ENCODE data around the gene DYNC1H1. TPM values are rescaled to one million over a fixed set of nuclear protein-coding genes. Genes with fewer than 3 reads are reported as not detected.

DYNC1H1 gene
- polyA plus RNA-seq, 1 donor (not counting 4 experiments of a cell fraction or from before 2014, with no cell fraction given), result 166 TPM

DNA sequence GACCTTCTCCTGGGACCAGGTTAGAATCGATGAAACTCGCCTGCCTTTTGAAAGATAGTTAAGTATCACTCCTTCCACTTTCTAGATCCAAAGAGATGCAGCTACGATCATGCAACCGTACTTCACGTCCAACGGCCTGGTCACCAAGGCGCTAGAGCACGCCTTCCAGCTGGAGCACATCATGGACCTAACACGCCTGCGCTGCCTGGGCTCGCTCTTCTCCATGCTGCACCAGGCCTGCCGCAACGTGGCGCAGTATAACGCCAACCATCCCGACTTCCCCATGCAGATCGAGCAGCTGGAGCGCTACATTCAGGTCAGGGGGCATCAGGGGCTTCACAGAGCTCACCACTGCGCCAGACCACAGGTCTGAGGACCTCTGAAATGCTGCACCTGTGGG, 51.4 kb downstream of the DYNC1H1 start:
- H3K36me3 ChIP-seq (ENCODE audit: control insufficient read depth in 2 of 2, extremely low read depth in 1 of 2, insufficient read depth in 2 of 2, low read length in 2 of 2), result peaks cover 66 to 73% of the 10 kb centered on the region in 2 experiments
- no peak overlapping the region for H2AFZ ChIP-seq (ENCODE audit: control insufficient read depth, low read length)
- H3K4me3 ChIP-seq (ENCODE audit: control insufficient read depth in 2 of 3, extremely low read depth in 1 of 3, insufficient read depth in 2 of 3, low read depth in 1 of 3, low read length in 3 of 3), result no peak overlapping the region
- no peaks in the 10 kb centered on the region for H4K20me1 ChIP-seq (ENCODE audit: control insufficient read depth, extremely low read depth, insufficient read depth, low read length)
- no peak overlapping the region for H3K27ac ChIP-seq (ENCODE audit: control insufficient read depth, insufficient read depth, low read length)
- no peak overlapping the region for H3K9ac ChIP-seq (ENCODE audit: control insufficient read depth, extremely low read depth, insufficient read depth, low read length)
- H3K79me2 ChIP-seq (ENCODE audit: control insufficient read depth, insufficient read depth, low read length), result no peaks in the 10 kb centered on the region
- H3K4me2 ChIP-seq (ENCODE audit: control insufficient read depth, extremely low read depth, insufficient read depth, low read depth, low read length), result no peak overlapping the region
- dilution Hi-C loops (cut with MboI; ENCODE audit: extremely low pct_ligation_motif_present, low sequenced_read_pairs), result no loop called here
- H3K9me3 ChIP-seq (ENCODE audit: control insufficient read depth, low read depth, low read length), result no peaks in the 10 kb centered on the region
- TF ChIP-seq EZH2 (IDR thresholded peaks at IDR 0.05; ENCODE audit: low read length), result no peak
- TF ChIP-seq, protein P1, sequence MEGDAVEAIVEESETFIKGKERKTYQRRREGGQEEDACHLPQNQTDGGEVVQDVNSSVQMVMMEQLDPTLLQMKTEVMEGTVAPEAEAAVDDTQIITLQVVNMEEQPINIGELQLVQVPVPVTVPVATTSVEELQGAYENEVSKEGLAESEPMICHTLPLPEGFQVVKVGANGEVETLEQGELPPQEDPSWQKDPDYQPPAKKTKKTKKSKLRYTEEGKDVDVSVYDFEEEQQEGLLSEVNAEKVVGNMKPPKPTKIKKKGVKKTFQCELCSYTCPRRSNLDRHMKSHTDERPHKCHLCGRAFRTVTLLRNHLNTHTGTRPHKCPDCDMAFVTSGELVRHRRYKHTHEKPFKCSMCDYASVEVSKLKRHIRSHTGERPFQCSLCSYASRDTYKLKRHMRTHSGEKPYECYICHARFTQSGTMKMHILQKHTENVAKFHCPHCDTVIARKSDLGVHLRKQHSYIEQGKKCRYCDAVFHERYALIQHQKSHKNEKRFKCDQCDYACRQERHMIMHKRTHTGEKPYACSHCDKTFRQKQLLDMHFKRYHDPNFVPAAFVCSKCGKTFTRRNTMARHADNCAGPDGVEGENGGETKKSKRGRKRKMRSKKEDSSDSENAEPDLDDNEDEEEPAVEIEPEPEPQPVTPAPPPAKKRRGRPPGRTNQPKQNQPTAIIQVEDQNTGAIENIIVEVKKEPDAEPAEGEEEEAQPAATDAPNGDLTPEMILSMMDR (optimal IDR thresholded peaks at IDR 0.05 in 1 of 3, IDR thresholded peaks at IDR 0.05 in 1 of 3, conservative IDR thresholded peaks at IDR 0.05 in 1 of 3; ENCODE audit: extremely low read depth in 1 of 3, insufficient read depth in 2 of 3, low read length in 3 of 3), result no peak
- no peak for DNase-seq (ENCODE audit: low read depth, low spot score)
- no peaks in the 10 kb centered on the region for H3K9me1 ChIP-seq (ENCODE audit: control insufficient read depth, extremely low read depth, insufficient read depth, low read length)
- H3K4me1 ChIP-seq (ENCODE audit: control insufficient read depth, extremely low read depth, insufficient read depth, low read length), result no peaks in the 10 kb centered on the region
- H3K27me3 ChIP-seq (ENCODE audit: control insufficient read depth, extremely low read depth, insufficient read depth, low read length), result no peaks in the 10 kb centered on the region
- no peak for FAIRE-seq

DNA sequence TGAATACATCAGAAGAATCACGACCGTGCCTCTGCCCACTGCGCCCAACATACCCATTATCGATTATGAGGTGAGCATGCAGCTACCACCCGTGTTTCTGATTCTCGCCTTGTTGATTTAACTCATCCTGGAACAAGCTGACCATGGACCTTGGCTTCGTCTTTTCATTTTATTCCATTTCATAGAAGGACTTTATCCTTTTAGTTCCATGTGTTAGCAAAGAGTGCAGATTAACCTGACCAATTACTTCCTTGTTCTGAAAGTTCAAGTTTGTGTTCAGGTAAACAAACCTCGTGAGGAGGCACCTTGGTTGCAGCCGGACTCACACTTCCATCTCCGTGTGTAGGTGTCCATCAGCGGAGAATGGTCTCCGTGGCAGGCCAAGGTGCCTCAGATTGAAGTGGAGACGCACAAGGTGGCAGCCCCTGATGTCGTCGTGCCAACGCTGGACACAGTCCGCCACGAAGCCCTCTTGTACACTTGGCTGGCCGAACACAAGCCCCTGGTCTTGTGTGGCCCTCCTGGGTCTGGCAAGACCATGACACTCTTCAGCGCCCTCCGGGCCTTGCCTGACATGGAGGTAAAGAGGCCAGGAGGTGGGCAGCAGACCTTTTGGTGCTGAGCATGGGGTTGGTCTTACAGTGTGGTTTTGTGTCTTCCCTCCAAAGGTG, 52.2 kb downstream of the DYNC1H1 start:
- H3K9me1 ChIP-seq (ENCODE audit: control insufficient read depth, extremely low read depth, insufficient read depth, low read length), result no peaks in the 10 kb centered on the region
- dilution Hi-C loops (cut with MboI; ENCODE audit: extremely low pct_ligation_motif_present, low sequenced_read_pairs), result no loop called here
- no peaks in the 10 kb centered on the region for H3K9me3 ChIP-seq (ENCODE audit: control insufficient read depth, low read depth, low read length)
- DNase-seq (ENCODE audit: low read depth, low spot score), result no peak
- H3K9ac ChIP-seq (ENCODE audit: control insufficient read depth, extremely low read depth, insufficient read depth, low read length), result no peak overlapping the region
- H3K4me2 ChIP-seq (ENCODE audit: control insufficient read depth, extremely low read depth, insufficient read depth, low read depth, low read length), result no peak overlapping the region
- no peak for FAIRE-seq
- H2AFZ ChIP-seq (ENCODE audit: control insufficient read depth, low read length), result no peak overlapping the region
- no peak overlapping the region for H3K4me3 ChIP-seq (ENCODE audit: control insufficient read depth in 2 of 3, extremely low read depth in 1 of 3, insufficient read depth in 2 of 3, low read depth in 1 of 3, low read length in 3 of 3)
- no peaks in the 10 kb centered on the region for H3K79me2 ChIP-seq (ENCODE audit: control insufficient read depth, insufficient read depth, low read length)
- TF ChIP-seq, protein P1 (optimal IDR thresholded peaks at IDR 0.05 in 1 of 3, IDR thresholded peaks at IDR 0.05 in 1 of 3, conservative IDR thresholded peaks at IDR 0.05 in 1 of 3; ENCODE audit: extremely low read depth in 1 of 3, insufficient read depth in 2 of 3, low read length in 3 of 3), result no peak
- TF ChIP-seq EZH2 (IDR thresholded peaks at IDR 0.05; ENCODE audit: low read length), result no peak
- H3K4me1 ChIP-seq (ENCODE audit: control insufficient read depth, extremely low read depth, insufficient read depth, low read length), result no peaks in the 10 kb centered on the region
- no peaks in the 10 kb centered on the region for H3K27me3 ChIP-seq (ENCODE audit: control insufficient read depth, extremely low read depth, insufficient read depth, low read length)
- no peak overlapping the region for H3K27ac ChIP-seq (ENCODE audit: control insufficient read depth, insufficient read depth, low read length)
- H4K20me1 ChIP-seq (ENCODE audit: control insufficient read depth, extremely low read depth, insufficient read depth, low read length), result no peaks in the 10 kb centered on the region
- peaks cover 67 to 72% of the 10 kb centered on the region in 2 experiments for H3K36me3 ChIP-seq (ENCODE audit: control insufficient read depth in 2 of 2, extremely low read depth in 1 of 2, insufficient read depth in 2 of 2, low read length in 2 of 2)
